ENCODE results near the gene MKX. TPM values are rescaled to one million over a fixed set of nuclear protein-coding genes. Genes with fewer than 3 reads are reported as not detected.

MKX gene
- total RNA-seq, 2 experiments from 2014 or later, result 0.04 TPM; not detected in 1

DNA sequence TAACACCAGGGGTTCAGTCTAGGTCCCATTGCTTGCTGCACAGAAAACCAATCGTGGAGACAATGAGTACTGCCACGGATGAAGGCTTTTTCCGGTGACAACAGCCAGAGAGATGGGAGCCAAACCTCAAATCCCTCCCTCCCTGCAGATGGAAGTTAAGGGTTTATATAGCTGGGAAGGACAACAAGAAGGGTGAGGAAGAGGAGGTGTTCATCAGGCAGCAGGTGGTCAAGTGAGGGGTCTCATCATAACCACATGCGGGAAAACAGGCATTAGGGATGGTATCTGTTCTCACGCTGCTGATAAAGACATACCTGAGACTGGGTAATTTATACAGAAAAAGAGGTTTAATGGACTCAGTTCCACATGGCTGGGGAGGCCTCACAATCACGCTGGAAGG is 91.3 kb downstream of the MKX start:
- POLR2A ChIA-PET, result no interaction called here
- Mint-ChIP-seq H3K4me3 (no peak overlapping the region), H3K36me3 (ENCODE audit: low read depth) (no peaks in the 10 kb centered on the region), H3K9me3 (no peaks in the 10 kb centered on the region), H3K27ac (no peak overlapping the region), H3K27me3 (peaks cover 5% of the 10 kb centered on the region), H3K4me1 (no peaks in the 10 kb centered on the region)
- DNase-seq, result no peak
- CTCF ChIA-PET, result interaction anchor here (0.6 kb wide), 1 partner anchor 209 kb away, joined by 4 read pairs; no protein-coding TSS in a partner anchor

DNA sequence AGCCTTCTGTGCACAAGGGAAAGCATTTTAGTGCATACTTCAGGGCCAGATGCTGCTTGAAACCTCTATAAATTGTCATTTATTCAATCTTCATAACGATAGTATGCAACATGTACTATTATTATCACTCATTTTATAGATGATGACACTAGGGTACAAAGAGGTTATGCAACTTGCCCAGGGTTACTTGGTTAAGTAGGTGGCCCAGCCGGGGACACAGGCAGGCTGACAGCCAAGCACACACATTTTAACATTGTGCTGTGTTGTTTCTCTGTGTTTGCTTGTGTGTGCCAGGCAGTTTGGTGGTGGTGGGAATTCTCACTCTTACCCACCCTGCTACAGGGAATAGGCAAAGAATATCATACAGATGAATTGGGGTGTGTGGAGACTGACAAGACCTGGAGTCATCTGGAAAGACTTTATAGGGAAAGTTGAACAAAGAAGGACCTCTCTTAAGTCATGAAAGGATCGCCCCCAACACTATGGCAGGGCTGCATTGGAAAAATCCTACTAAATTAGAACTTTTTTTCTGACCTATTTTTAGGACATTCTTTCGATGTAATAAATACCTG is 98.9 kb downstream of the MKX start:
- no peaks in the 10 kb centered on the region for H3K4me1 Mint-ChIP-seq
- CTCF ChIA-PET, result no interaction called here
- no peak for DNase-seq
- no peaks in the 10 kb centered on the region for H3K9me3 Mint-ChIP-seq
- H3K27me3 Mint-ChIP-seq, result peaks cover 27% of the 10 kb centered on the region
- no peak overlapping the region for H3K27ac Mint-ChIP-seq
- H3K36me3 Mint-ChIP-seq (ENCODE audit: low read depth), result no peaks in the 10 kb centered on the region
- H3K4me3 Mint-ChIP-seq, result no peak overlapping the region
- POLR2A ChIA-PET, result no interaction called here

DNA sequence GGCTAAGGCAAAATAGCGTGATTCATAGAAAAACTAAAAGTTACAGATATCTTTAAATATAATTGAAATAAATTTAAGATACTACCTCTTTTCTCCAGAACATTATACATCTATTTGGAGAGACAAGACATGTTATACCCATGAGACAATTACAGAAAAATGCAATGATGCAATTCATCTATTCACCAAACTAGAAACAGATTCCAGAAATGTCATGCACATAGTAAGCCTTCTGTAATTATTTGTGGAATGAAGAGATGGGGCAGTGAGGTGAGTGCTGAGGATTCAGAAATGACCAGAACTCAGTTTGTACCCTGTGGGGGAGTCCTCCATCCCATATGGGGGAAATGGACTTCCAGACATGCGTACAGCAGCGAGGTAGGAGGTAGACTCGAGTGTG is 99.4 kb downstream of the MKX start:
- Mint-ChIP-seq H3K27me3 (peaks cover 27% of the 10 kb centered on the region), H3K36me3 (ENCODE audit: low read depth) (no peaks in the 10 kb centered on the region), H3K4me1 (no peaks in the 10 kb centered on the region), H3K27ac (no peak overlapping the region), H3K9me3 (no peaks in the 10 kb centered on the region), H3K4me3 (no peak overlapping the region)
- no peak for DNase-seq
- CTCF ChIA-PET, result no interaction called here
- POLR2A ChIA-PET, result no interaction called here

DNA sequence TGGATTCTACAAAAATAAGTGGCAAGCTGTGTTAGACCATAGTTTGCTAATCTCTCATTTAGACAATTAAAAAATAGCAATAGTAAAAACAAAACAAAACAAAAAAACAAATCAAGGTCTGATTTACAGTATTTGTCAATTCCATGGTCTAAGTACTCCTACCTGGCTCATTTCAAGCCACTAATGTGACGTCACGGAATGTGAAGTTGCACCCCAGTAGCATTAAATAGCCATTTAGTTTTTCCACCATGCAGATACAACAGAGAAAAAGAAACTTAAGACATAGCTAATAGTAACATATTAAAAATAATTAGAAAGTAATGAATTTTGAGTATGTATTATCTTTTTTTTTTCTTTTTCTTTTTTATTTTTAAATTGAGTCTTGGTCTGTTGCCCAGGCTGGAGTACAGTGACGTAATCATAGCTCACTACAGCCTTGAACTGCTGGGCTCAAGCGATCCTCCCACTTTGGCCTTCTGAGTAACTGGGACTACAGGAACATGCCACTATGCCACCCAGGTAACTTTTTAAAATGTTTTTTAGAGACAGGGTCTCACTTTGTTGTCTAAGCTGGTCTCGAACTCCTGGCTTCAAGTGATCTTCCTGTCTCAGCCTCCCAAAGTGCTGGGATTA is 101.2 kb downstream of the MKX start:
- H3K9me3 Mint-ChIP-seq, result no peaks in the 10 kb centered on the region
- CTCF ChIA-PET, result no interaction called here
- no peaks in the 10 kb centered on the region for H3K4me1 Mint-ChIP-seq
- no peaks in the 10 kb centered on the region for H3K36me3 Mint-ChIP-seq (ENCODE audit: low read depth)
- POLR2A ChIA-PET, result no interaction called here
- no peak overlapping the region for H3K27ac Mint-ChIP-seq
- H3K27me3 Mint-ChIP-seq, result peaks cover 26% of the 10 kb centered on the region
- H3K4me3 Mint-ChIP-seq, result no peak overlapping the region
- no peak for DNase-seq

DNA sequence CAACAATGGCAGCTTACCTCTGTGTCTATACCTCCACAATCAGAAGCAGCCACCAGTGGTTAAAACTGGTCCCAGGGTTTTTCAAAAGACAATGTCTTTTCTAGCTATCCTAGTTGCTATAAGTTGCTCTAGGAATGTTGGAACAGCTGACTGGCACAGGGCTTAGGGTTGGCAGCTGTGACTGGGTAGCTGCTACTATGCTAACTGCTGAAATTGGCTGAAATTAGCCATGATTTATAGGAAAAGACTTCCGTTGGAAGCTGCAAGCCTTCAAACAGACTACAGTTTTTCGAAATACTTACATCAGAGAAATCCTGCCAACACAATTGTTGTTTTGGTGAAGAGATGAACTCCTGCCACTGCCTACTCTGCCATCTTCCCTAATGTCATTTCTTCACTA is 102.3 kb downstream of the MKX start:
- no peaks in the 10 kb centered on the region for H3K36me3 Mint-ChIP-seq (ENCODE audit: low read depth)
- POLR2A ChIA-PET, result no interaction called here
- no peaks in the 10 kb centered on the region for H3K9me3 Mint-ChIP-seq
- no peak for DNase-seq
- no peak overlapping the region for H3K27ac Mint-ChIP-seq
- H3K27me3 Mint-ChIP-seq, result peaks cover 21% of the 10 kb centered on the region
- H3K4me3 Mint-ChIP-seq, result no peak overlapping the region
- CTCF ChIA-PET, result no interaction called here
- no peaks in the 10 kb centered on the region for H3K4me1 Mint-ChIP-seq

DNA sequence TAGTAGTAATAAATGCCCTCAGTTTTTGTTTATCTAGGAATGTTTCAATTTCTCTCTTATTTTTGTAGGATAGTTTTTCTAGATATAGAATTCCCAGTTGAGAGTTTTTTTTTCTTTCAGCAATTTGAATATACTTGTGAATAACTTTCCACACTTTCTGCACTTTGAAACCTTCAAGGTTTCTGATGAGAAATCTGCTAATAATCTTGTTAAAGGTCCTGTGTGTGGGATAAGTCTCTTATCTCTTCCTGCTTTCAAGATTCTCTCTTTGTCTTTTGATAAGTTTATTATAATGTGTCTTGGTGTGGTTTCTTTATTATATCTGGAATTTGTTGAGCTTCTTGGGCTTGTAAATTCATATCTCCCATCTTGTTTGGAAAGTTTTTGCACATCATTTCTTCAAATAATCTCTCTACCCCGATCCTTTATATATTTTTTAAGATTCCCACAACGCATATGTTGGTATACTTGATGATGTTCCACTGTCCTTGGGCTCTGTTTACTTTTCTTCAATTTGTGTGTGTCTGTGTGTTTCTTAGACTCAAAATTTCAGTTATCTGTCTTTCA is 103.5 kb downstream of the MKX start:
- Mint-ChIP-seq H3K27ac (no peak overlapping the region), H3K4me1 (no peaks in the 10 kb centered on the region), H3K27me3 (peaks cover 21% of the 10 kb centered on the region), H3K4me3 (no peak overlapping the region), H3K36me3 (ENCODE audit: low read depth) (no peaks in the 10 kb centered on the region), H3K9me3 (no peaks in the 10 kb centered on the region)
- ChIA-PET POLR2A (no interaction called here), CTCF (no interaction called here)
- no peak for DNase-seq

GRCh38 chr10:27638071-27638750 is 107.4 kb downstream of the MKX start:
- Mint-ChIP-seq H3K9me3 (no peaks in the 10 kb centered on the region), H3K36me3 (ENCODE audit: low read depth) (no peaks in the 10 kb centered on the region), H3K4me1 (no peaks in the 10 kb centered on the region), H3K4me3 (no peak overlapping the region), H3K27ac (no peak overlapping the region), H3K27me3 (peaks cover 15% of the 10 kb centered on the region)
- no peak for DNase-seq
- ChIA-PET POLR2A (no interaction called here), CTCF (interaction anchor here (0.9 kb wide), 1 partner anchor 14 kb away, joined by 4 read pairs; no protein-coding TSS in a partner anchor)

GRCh38 chr10:27637601-27638000 is 108.0 kb downstream of the MKX start:
- no peaks in the 10 kb centered on the region for H3K9me3 Mint-ChIP-seq
- DNase-seq, result no peak
- H3K27me3 Mint-ChIP-seq, result peaks cover 12% of the 10 kb centered on the region
- no peak overlapping the region for H3K4me3 Mint-ChIP-seq
- no peaks in the 10 kb centered on the region for H3K36me3 Mint-ChIP-seq (ENCODE audit: low read depth)
- ChIA-PET CTCF (interaction anchor here (0.9 kb wide), 1 partner anchor 14 kb away, joined by 4 read pairs; no protein-coding TSS in a partner anchor), POLR2A (no interaction called here)
- H3K4me1 Mint-ChIP-seq, result no peaks in the 10 kb centered on the region
- H3K27ac Mint-ChIP-seq, result no peak overlapping the region

- H3K36me3 Mint-ChIP-seq (ENCODE audit: low read depth), result no peaks in the 10 kb centered on the region
- H3K27ac Mint-ChIP-seq, result no peak overlapping the region
- H3K4me1 Mint-ChIP-seq, result no peaks in the 10 kb centered on the region
- DNase-seq, result no peak
- CTCF ChIA-PET, result no interaction called here
- POLR2A ChIA-PET, result no interaction called here
- no peak overlapping the region for H3K4me3 Mint-ChIP-seq
- no peaks in the 10 kb centered on the region for H3K9me3 Mint-ChIP-seq
- peaks cover 7% of the 10 kb centered on the region for H3K27me3 Mint-ChIP-seq
Observed at GRCh38 chr10:27636816-27637215, 108.8 kb downstream of the MKX start.

- Mint-ChIP-seq H3K36me3 (ENCODE audit: low read depth) (no peaks in the 10 kb centered on the region), H3K27ac (no peak overlapping the region), H3K4me3 (no peak overlapping the region), H3K9me3 (no peaks in the 10 kb centered on the region), H3K4me1 (no peaks in the 10 kb centered on the region), H3K27me3 (peaks cover 5% of the 10 kb centered on the region)
- POLR2A ChIA-PET, result no interaction called here
- CTCF ChIA-PET, result no interaction called here
- DNase-seq, result no peak
Observed at GRCh38 chr10:27635699-27636270, 109.8 kb downstream of the MKX start.

- Mint-ChIP-seq H3K4me1 (no peaks in the 10 kb centered on the region), H3K9me3 (no peaks in the 10 kb centered on the region), H3K36me3 (ENCODE audit: low read depth) (no peaks in the 10 kb centered on the region), H3K4me3 (no peak overlapping the region), H3K27ac (no peak overlapping the region), H3K27me3 (peaks cover 5% of the 10 kb centered on the region)
- POLR2A ChIA-PET, result no interaction called here
- no peak for DNase-seq
- CTCF ChIA-PET, result no interaction called here
Observed at GRCh38 chr10:27635290-27635689, 110.3 kb downstream of the MKX start.

DNA sequence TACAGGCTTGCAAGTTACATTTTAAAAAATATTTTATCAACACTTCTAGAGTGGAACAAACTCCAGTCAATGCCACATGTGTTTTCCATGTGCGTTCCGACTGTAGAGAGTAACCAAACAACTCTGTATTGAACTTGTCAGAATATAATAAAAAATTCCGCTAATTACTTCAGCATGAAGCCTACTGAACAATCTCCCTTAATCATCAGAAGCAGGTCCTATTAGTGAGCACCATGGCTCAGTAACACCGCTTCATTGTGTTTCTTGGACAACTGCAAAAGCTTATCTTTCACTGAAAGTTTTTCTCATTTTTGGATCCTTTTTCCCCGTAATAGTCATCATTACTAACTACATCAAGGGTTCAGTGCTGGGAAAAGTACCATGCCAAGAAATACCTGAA is 117.0 kb downstream of the MKX start:
- Mint-ChIP-seq H3K4me1 (no peaks in the 10 kb centered on the region), H3K4me3 (no peak overlapping the region), H3K27me3 (peaks cover 4% of the 10 kb centered on the region), H3K27ac (no peak overlapping the region), H3K36me3 (ENCODE audit: low read depth) (no peaks in the 10 kb centered on the region), H3K9me3 (no peaks in the 10 kb centered on the region)
- POLR2A ChIA-PET, result no interaction called here
- CTCF ChIA-PET, result no interaction called here
- DNase-seq, result no peak

DNA sequence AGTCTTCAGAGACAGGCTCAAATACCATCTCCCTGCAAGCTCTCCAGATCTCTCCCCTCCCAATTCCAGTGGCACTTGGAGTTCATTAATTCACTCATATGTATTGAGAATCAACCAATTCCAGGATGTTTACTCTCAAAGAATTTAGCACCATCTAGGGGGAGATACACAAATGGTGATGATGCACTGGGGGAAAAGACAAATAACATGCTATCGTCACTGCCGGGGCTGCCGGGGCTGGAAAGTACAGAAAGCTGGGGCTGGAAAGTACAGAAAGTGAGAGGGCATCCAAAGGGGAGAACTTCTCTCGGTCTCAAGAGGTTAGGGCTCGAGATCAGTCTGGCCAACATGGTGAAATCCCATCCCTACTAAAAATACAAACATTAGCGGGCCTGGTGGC is 118.7 kb downstream of the MKX start:
- Mint-ChIP-seq H3K4me1 (no peaks in the 10 kb centered on the region), H3K36me3 (ENCODE audit: low read depth) (no peaks in the 10 kb centered on the region), H3K9me3 (no peaks in the 10 kb centered on the region), H3K27ac (no peak overlapping the region), H3K27me3 (peaks cover 4% of the 10 kb centered on the region), H3K4me3 (no peak overlapping the region)
- ChIA-PET POLR2A (no interaction called here), CTCF (no interaction called here)
- no peak for DNase-seq
